Activated naive CD4-positive, alpha-beta T cell treated with anti-CD3 and anti-CD28 coated beads, Interleukin-2, amount 50 U/mL, for 24 hours (primary cell): ENCODE measurements around the gene CYP27C1.
A peak's percentile ranks its signal among the peaks of the same experiment; 100 is the strongest.
"Not testable (repeated sequence)": the region's sequence is repeated elsewhere in the genome, so short reads cannot be mapped to it uniquely, and the experiment has no call there.

Experiments
- H3K27ac Mint-ChIP-seq: one replicate; pipeline ENCODE4 v1.8.0; 2021; ENCODE audit warnings: mild to moderate bottlenecking, mixed read lengths
- H3K27me3 Mint-ChIP-seq: one replicate; pipeline ENCODE4 v1.8.0; 2021; ENCODE audit warnings: mixed read lengths
- H3K36me3 Mint-ChIP-seq: one replicate; pipeline ENCODE4 v1.8.0; 2021; ENCODE audit warnings: mixed read lengths
- H3K4me1 Mint-ChIP-seq: one replicate; pipeline ENCODE4 v1.8.0; 2021; ENCODE audit warnings: mixed read lengths
- H3K4me3 Mint-ChIP-seq: one replicate; pipeline ENCODE4 v1.8.0; 2021; ENCODE audit warnings: mild to moderate bottlenecking, mixed read lengths
- H3K9me3 Mint-ChIP-seq: one replicate; pipeline ENCODE4 v1.8.0; 2021; ENCODE audit warnings: mixed read lengths

Gene CYP27C1

GRCh38 chr2:127228102-127228501, 8.0 kb upstream of the CYP27C1 start:
- Mint-ChIP-seq H3K27me3 (peaks cover 15% of the 10 kb centered on the region), H3K4me1 (no peaks in the 10 kb centered on the region), H3K4me3 (no peak overlapping the region), H3K27ac (no peak overlapping the region), H3K9me3 (no peaks in the 10 kb centered on the region), H3K36me3 (no peaks in the 10 kb centered on the region)

GRCh38 chr2:127227264-127227660, 7.2 kb upstream of the CYP27C1 start:
- not testable (repeated sequence) for H3K36me3 Mint-ChIP-seq, H3K4me1 Mint-ChIP-seq, H3K4me3 Mint-ChIP-seq, H3K27ac Mint-ChIP-seq, H3K9me3 Mint-ChIP-seq
- peaks cover 18% of the 10 kb centered on the region for H3K27me3 Mint-ChIP-seq

GRCh38 chr2:127226520-127227263, 6.6 kb upstream of the CYP27C1 start:
- Mint-ChIP-seq H3K4me1 (no peaks in the 10 kb centered on the region), H3K9me3 (no peaks in the 10 kb centered on the region), H3K36me3 (no peaks in the 10 kb centered on the region), H3K27ac (no peak overlapping the region), H3K27me3 (peaks cover 18% of the 10 kb centered on the region), H3K4me3 (no peak overlapping the region)

GRCh38 chr2:127226132-127226519, 6.0 kb upstream of the CYP27C1 start:
- H3K27me3 Mint-ChIP-seq = peaks cover 18% of the 10 kb centered on the region
- no peak overlapping the region for H3K27ac Mint-ChIP-seq
- H3K4me1 Mint-ChIP-seq = no peaks in the 10 kb centered on the region
- no peaks in the 10 kb centered on the region for H3K36me3 Mint-ChIP-seq
- no peaks in the 10 kb centered on the region for H3K9me3 Mint-ChIP-seq
- no peak overlapping the region for H3K4me3 Mint-ChIP-seq

GRCh38 chr2:127225186-127225960, 5.3 kb upstream of the CYP27C1 start:
- Mint-ChIP-seq H3K9me3 (no peaks in the 10 kb centered on the region), H3K4me3 (no peak overlapping the region), H3K27me3 (peaks cover 23% of the 10 kb centered on the region), H3K4me1 (peaks cover 6% of the 10 kb centered on the region), H3K36me3 (no peaks in the 10 kb centered on the region), H3K27ac (no peak overlapping the region)

- not testable (repeated sequence) for H3K27ac Mint-ChIP-seq, H3K4me1 Mint-ChIP-seq, H3K4me3 Mint-ChIP-seq, H3K36me3 Mint-ChIP-seq, H3K9me3 Mint-ChIP-seq
- H3K27me3 Mint-ChIP-seq = peaks cover 27% of the 10 kb centered on the region
Observed at GRCh38 chr2:127224135-127224534, 4.0 kb upstream of the CYP27C1 start.

GRCh38 chr2:127220768-127221527, 849 bp upstream of the CYP27C1 start:
- Mint-ChIP-seq H3K27me3 (peaks cover 48% of the 10 kb centered on the region), H3K4me3 (peak overlapping the region; percentile 90), H3K27ac (no peak overlapping the region), H3K36me3 (peaks cover 2% of the 10 kb centered on the region), H3K4me1 (peaks cover 22% of the 10 kb centered on the region), H3K9me3 (peaks cover 8% of the 10 kb centered on the region)

- Mint-ChIP-seq H3K9me3 (peaks cover 8% of the 10 kb centered on the region), H3K4me3 (peak overlapping the region; percentile 39), H3K36me3 (peaks cover 2% of the 10 kb centered on the region), H3K4me1 (peaks cover 22% of the 10 kb centered on the region), H3K27me3 (peaks cover 46% of the 10 kb centered on the region), H3K27ac (no peak overlapping the region)
Observed at GRCh38 chr2:127219171-127220070, 678 bp downstream of the CYP27C1 start.

GRCh38 chr2:127218812-127219170, 1.3 kb downstream of the CYP27C1 start:
- H3K4me3 Mint-ChIP-seq = peak overlapping the region; percentile 64
- H3K27me3 Mint-ChIP-seq = peaks cover 45% of the 10 kb centered on the region

GRCh38 chr2:127217470-127218325, 2.4 kb downstream of the CYP27C1 start:
- H3K4me3 Mint-ChIP-seq = peak overlapping the region; percentile 69
- H3K27me3 Mint-ChIP-seq = peaks cover 45% of the 10 kb centered on the region
- peaks cover 2% of the 10 kb centered on the region for H3K36me3 Mint-ChIP-seq
- H3K27ac Mint-ChIP-seq = no peak overlapping the region
- peaks cover 8% of the 10 kb centered on the region for H3K9me3 Mint-ChIP-seq
- peaks cover 22% of the 10 kb centered on the region for H3K4me1 Mint-ChIP-seq

More at GRCh38 chr2:127218812-127219170, 1.3 kb downstream of the CYP27C1 start:
- peaks cover 2% of the 10 kb centered on the region for H3K36me3 Mint-ChIP-seq
- H3K27ac Mint-ChIP-seq = no peak overlapping the region
- peaks cover 8% of the 10 kb centered on the region for H3K9me3 Mint-ChIP-seq
- peaks cover 22% of the 10 kb centered on the region for H3K4me1 Mint-ChIP-seq

GRCh38 chr2:127216593-127216992, 3.5 kb downstream of the CYP27C1 start:
- Mint-ChIP-seq H3K9me3 (peaks cover 8% of the 10 kb centered on the region), H3K27me3 (peaks cover 50% of the 10 kb centered on the region), H3K36me3 (peaks cover 4% of the 10 kb centered on the region), H3K27ac (no peak overlapping the region), H3K4me1 (peaks cover 22% of the 10 kb centered on the region), H3K4me3 (no peak overlapping the region)

- no peak overlapping the region for H3K27ac Mint-ChIP-seq
- peaks cover 22% of the 10 kb centered on the region for H3K4me1 Mint-ChIP-seq
- peaks cover 50% of the 10 kb centered on the region for H3K27me3 Mint-ChIP-seq
- H3K36me3 Mint-ChIP-seq = peaks cover 4% of the 10 kb centered on the region
- H3K9me3 Mint-ChIP-seq = peaks cover 8% of the 10 kb centered on the region
- H3K4me3 Mint-ChIP-seq = no peak overlapping the region
Observed at GRCh38 chr2:127216095-127216494, 4.0 kb downstream of the CYP27C1 start.

- not testable (repeated sequence) for H3K36me3 Mint-ChIP-seq, H3K27ac Mint-ChIP-seq, H3K4me3 Mint-ChIP-seq, H3K9me3 Mint-ChIP-seq
- H3K4me1 Mint-ChIP-seq = peaks cover 13% of the 10 kb centered on the region
- peaks cover 48% of the 10 kb centered on the region for H3K27me3 Mint-ChIP-seq
Observed at GRCh38 chr2:127214201-127214600, 5.9 kb downstream of the CYP27C1 start.

GRCh38 chr2:127208313-127208712, 11.8 kb downstream of the CYP27C1 start:
- Mint-ChIP-seq H3K27me3 (peaks cover 26% of the 10 kb centered on the region), H3K4me1 (no peaks in the 10 kb centered on the region), H3K27ac (no peak overlapping the region), H3K9me3 (no peaks in the 10 kb centered on the region), H3K4me3 (no peak overlapping the region), H3K36me3 (peaks cover 2% of the 10 kb centered on the region)
